ENCODE results near the gene GIT1. TPM values are rescaled to one million over a fixed set of nuclear protein-coding genes. Genes with fewer than 3 reads are reported as not detected.

Gene GIT1
- total and polyA plus RNA-seq, 4 donors = 2.2 to 11.1 (median 4.9) TPM

- H3K27ac ChIP-seq (ENCODE audit: low read depth in 1 of 2, low read length in 2 of 2) = no peak overlapping the region
- no peaks in the 10 kb centered on the region for H3K9me3 ChIP-seq (ENCODE audit: control insufficient read depth in 4 of 4, low read length in 3 of 4)
- H3K36me3 ChIP-seq (ENCODE audit: control insufficient read depth in 4 of 4, insufficient read depth in 3 of 4, low read depth in 1 of 4, low read length in 3 of 4) = peaks cover 8 to 16% (median 12%) of the 10 kb centered on the region in 4 donors
- TF ChIP-seq GABPA (IDR thresholded peaks at IDR 0.05 in 1 of 2, conservative IDR thresholded peaks at IDR 0.05 in 1 of 2) (no peak), RXRA (IDR thresholded peaks at IDR 0.05) (no peak), RAD21 (IDR thresholded peaks at IDR 0.05) (no peak), FOXA2 (IDR thresholded peaks at IDR 0.05) (no peak), HNF4G (IDR thresholded peaks at IDR 0.05) (no peak), CTCF (IDR thresholded peaks at IDR 0.05; ENCODE audit: low read depth, low read length, missing input control) (no peak), MAX (IDR thresholded peaks at IDR 0.05) (no peak), JUND (IDR thresholded peaks at IDR 0.05) (no peak), SP1 (IDR thresholded peaks at IDR 0.05) (no peak), ATF3 (IDR thresholded peaks at IDR 0.05) (no peak), YY1 (IDR thresholded peaks at IDR 0.05) (no peak), HNF4A (conservative IDR thresholded peaks at IDR 0.05) (no peak), NR2F2 (IDR thresholded peaks at IDR 0.05) (no peak)
- 58% methylated on average over 1 of the region's 1 CpG for WGBS
- H3K9ac ChIP-seq (ENCODE audit: low read depth in 1 of 2, low read length in 2 of 2) = no peak overlapping the region
- no peaks in the 10 kb centered on the region for H3K27me3 ChIP-seq (ENCODE audit: control insufficient read depth in 4 of 4, insufficient read depth in 4 of 4, low read length in 3 of 4)
- H3K4me1 ChIP-seq (ENCODE audit: control insufficient read depth in 4 of 4, insufficient read depth in 4 of 4, low read length in 3 of 4) = peaks cover 0 to 3% (median 2%) of the 10 kb centered on the region in 4 donors
- DNase-seq (ENCODE audit: low spot score) = no peak
- H3K4me3 ChIP-seq (ENCODE audit: low read depth in 1 of 3, low read length in 3 of 3) = no peak overlapping the region
Observed at GRCh38 chr17:29627951-29628350, 38.5 kb upstream of the GIT1 start.

GRCh38 chr17:29625037-29625750, 35.7 kb upstream of the GIT1 start:
- H3K9me3 ChIP-seq (ENCODE audit: control insufficient read depth in 4 of 4, low read length in 3 of 4) = no peaks in the 10 kb centered on the region
- no peak overlapping the region for H3K4me3 ChIP-seq (ENCODE audit: low read depth in 1 of 3, low read length in 3 of 3)
- H3K27me3 ChIP-seq (ENCODE audit: control insufficient read depth in 4 of 4, insufficient read depth in 4 of 4, low read length in 3 of 4) = no peaks in the 10 kb centered on the region
- TF ChIP-seq MAX (IDR thresholded peaks at IDR 0.05) = no peak
- TF ChIP-seq RAD21 (IDR thresholded peaks at IDR 0.05) = no peak
- TF ChIP-seq ZBTB33 (IDR thresholded peaks at IDR 0.05) = no peak
- no peak for TF ChIP-seq YY1 (IDR thresholded peaks at IDR 0.05)
- TF ChIP-seq ATF3 (IDR thresholded peaks at IDR 0.05) = no peak
- no peak for TF ChIP-seq FOXA2 (IDR thresholded peaks at IDR 0.05)
- no peak for TF ChIP-seq FOXA1 (IDR thresholded peaks at IDR 0.05)
- TF ChIP-seq RXRA (IDR thresholded peaks at IDR 0.05) = no peak
- no peak for TF ChIP-seq NR2F2 (IDR thresholded peaks at IDR 0.05)
- TF ChIP-seq GABPA (IDR thresholded peaks at IDR 0.05 in 1 of 2, conservative IDR thresholded peaks at IDR 0.05 in 1 of 2) = no peak
- TF ChIP-seq HNF4G (IDR thresholded peaks at IDR 0.05) = no peak
- TF ChIP-seq SP1 (IDR thresholded peaks at IDR 0.05) = no peak
- TF ChIP-seq EGR1 (IDR thresholded peaks at IDR 0.05; ENCODE audit: low read depth in 2 of 2) = no peak
- TF ChIP-seq REST (IDR thresholded peaks at IDR 0.05) = no peak
- no peak for TF ChIP-seq HNF4A (conservative IDR thresholded peaks at IDR 0.05)
- no peak for TF ChIP-seq JUND (IDR thresholded peaks at IDR 0.05)
- no peak for TF ChIP-seq CTCF (IDR thresholded peaks at IDR 0.05; ENCODE audit: low read depth, low read length, missing input control)
- no peak for TF ChIP-seq TAF1 (conservative IDR thresholded peaks at IDR 0.05)
- no peaks in the 10 kb centered on the region for H3K36me3 ChIP-seq (ENCODE audit: control insufficient read depth in 4 of 4, insufficient read depth in 3 of 4, low read depth in 1 of 4, low read length in 3 of 4)
- H3K4me1 ChIP-seq (ENCODE audit: control insufficient read depth in 4 of 4, insufficient read depth in 4 of 4, low read length in 3 of 4) = peaks cover 3 to 10% (median 8%) of the 10 kb centered on the region in 4 donors
- no peak overlapping the region for H3K9ac ChIP-seq (ENCODE audit: low read depth in 1 of 2, low read length in 2 of 2)
- no peak for DNase-seq (ENCODE audit: low spot score)
- H3K27ac ChIP-seq (ENCODE audit: low read depth in 1 of 2, low read length in 2 of 2) = no peak overlapping the region
- WGBS = 92% methylated on average over 8 of the region's 8 CpGs
